ENCODE data around the gene GATC.
A peak's percentile ranks its signal among the peaks of the same experiment; 100 is the strongest.
"Not testable (repeated sequence)": the region's sequence is repeated elsewhere in the genome, so short reads cannot be mapped to it uniquely, and the experiment has no call there.

GATC gene

DNA sequence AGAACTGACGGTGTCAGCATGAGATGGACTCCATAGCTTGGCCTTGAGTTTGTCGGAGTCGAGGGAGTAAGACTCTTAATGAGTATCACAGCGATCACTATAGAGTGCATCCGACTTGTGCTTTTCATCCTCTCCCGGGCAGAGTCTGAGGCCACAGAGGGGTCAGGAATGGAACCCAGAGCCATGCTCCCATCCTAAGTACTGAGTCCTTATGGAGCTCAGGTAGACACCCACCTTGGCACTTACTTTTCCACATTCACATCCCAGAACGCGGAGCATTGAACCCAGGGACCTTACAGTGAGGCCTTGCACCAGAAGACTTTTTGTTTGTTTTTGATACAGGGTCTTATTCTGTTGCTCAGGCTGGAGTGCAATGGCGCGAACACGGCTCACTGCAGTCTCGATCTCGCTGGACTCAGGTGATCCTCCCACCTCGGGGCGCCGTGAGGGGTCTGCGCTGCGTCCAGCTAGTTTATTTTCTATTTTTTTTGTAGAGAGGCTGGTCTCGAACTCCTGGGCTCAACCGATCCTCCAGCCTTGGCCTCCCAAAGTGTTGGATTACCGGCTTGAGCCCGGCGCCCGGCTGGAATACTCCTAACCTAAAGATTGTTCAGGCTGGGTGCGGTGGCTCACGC, 24.0 kb downstream of the GATC start:
- no peak for DNase-seq

- DNase-seq = no peak
Measured at GRCh38 chr12:120472521-120472920, 26.3 kb downstream of the GATC start.

DNA sequence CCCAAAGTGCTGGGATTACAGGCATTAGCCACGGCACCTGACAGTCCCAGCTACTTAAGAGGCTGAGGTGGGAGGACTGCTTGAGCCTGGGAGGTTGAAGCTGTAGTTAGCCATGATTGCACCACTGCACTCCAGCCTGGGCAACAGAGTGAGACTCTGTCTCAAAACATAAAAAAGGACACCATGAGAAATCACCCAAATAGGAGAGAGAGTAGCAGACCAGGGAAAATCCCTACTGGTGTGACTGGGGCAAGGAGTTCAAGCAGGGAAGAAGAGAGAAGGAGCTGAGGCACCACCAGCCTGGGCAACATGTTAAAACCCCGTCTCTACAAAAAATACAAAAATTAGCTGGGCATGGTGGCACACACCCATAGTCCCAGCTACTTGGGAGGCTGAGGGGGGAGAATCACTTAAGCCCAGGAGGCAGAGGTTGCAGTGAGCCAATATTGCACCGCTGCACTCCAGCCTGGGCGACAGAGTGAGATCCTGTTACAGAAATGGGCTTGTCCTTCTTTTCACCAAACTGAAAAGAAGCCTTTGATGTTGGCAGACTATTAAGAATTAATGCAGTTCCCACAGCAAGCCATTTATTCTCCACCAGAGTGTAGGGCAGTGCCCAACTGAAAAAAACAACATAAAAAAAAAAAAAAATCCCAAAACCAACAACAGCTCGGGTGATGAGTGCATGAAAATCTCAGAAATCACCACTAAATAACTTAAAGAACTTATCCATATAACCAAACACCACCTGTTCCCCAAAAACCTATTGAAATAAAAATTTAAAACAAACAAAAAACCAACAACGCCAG, 27.8 kb downstream of the GATC start:
- DNase-seq = no peak

- DNase-seq = no peak
Measured at GRCh38 chr12:120474616-120474960, 28.3 kb downstream of the GATC start.

DNA sequence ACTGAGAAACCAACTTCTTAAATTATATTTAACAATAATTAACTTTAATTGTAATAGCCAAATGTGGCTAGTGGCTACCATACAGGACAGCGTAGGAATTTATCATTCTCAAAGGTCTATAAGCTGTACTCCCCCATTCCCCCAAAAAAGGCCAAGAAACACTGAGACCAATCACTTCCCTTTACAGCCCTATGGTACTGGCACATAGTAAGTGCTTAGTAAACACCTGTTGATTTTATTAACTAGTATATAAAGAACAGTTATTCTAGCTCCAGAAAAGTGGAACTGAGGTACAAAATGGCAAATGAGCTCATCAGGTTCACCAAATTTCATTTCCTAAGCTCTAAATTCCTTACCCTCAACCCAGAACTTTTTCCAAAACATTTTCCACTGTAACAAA, 29.4 kb downstream of the GATC start:
- no peak for DNase-seq

DNA sequence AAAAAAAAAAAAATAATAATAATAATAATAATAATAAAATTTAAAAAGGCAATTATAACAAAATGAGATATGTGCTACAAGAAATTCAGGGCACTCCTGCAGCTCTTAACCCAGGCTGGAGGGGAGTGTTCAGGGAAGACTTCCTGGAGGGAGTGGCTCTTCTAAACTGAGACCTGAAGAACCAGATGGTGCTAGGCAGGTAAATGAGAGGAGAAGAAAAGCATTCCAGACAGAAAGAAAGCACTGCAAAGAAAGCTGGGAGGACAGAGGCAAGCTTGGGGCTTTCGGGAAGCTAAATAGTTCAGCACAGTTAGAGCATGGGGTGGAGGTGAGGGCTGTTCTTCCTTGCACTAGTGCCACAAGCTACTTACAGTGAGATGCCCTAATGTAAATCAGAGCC, 33.2 kb downstream of the GATC start:
- no peak for DNase-seq

DNA sequence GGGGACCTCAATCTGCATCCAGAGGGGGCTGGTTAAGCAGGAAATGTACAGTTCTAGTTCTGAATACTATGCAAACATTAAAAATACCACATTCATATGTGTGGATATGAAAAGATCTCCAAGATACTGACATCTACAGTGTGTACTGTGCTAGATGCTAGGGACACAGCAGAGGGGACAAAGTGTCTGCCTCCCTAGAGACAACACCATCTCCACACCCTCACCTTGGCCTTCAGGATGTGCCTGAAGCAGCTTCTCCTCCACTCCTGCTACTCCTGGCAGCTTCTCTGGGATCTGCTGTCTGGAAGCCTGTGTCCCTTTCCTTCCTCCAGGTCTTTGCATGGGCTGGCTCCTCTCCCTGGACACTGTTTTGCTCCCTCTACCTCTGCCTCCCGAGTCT, 34.0 kb downstream of the GATC start:
- no peak for DNase-seq

GRCh38 chr12:120481022-120481767, 35.0 kb downstream of the GATC start:
- peak; percentile 49 for DNase-seq

- DNase-seq = no peak
Measured at GRCh38 chr12:120483621-120484020, 37.4 kb downstream of the GATC start.

DNA sequence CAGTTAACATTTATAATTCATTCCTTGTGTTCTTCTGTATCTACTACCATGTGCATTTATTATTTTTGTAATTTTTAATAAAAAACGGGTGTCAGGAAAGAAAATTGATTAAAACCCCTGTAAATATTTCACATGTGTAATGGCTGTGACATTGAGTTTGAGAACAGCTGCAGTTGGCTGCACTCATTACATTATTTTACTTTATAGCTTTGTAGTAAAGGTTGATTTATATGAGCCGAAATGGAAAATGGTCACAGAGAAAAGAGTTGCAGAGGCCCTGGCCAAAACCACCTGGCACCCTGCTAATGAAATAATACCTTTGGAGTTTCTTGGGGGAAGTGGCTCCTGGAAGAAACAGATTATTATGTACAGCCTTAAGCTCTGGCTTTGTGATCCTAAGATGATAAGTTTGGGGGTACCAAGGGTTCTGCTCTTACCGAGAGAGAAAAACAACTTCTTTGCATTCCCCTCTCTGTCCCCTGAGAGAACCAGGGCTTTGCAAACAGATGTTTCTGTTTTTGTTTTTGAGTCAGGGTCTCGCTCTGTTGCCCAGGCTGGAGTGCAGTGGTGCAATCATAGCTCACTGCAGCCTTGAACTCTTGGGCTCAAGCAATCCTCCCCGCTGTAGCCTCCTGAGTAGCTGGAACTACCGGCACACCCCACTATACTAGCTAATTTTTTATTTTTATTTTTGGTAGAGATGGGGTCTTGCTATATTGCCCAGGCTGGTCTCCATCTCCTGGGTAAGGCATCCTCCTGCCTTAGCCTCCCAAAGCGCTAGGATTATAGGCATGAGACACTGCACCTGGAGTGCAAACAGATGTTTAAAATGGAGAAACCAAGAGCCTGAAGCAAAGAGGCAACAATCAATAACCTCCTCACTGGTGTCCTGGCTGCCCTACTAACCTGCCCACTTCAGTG, 40.0 kb downstream of the GATC start:
- DNase-seq = no peak

GRCh38 chr12:120487552-120487951, 41.3 kb downstream of the GATC start:
- DNase-seq = not testable (repeated sequence)

GRCh38 chr12:120488057-120488640, 41.9 kb downstream of the GATC start:
- DNase-seq = no peak

- DNase-seq = no peak
Measured at GRCh38 chr12:120489018-120489417, 42.8 kb downstream of the GATC start.

DNA sequence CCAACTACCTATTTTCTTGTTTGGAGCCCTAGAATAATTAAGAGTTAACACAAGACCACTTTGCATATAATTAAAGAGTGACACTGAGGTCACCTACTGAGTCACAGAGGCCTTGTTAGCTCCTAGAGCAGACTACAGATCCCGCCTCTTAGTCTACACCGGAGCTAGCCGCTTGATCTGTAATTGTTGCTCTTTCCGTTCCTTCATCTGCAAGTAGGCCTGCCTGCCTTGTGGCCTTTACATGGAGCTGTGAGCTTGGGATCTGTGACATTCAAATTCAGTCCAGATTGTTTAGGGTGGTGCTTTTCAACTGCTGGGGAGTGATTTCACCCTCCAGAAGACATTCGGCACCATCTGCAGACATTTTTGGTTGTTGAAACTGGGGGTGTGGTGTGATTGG, 44.1 kb downstream of the GATC start:
- DNase-seq = no peak

GRCh38 chr12:120490833-120491512, 44.7 kb downstream of the GATC start:
- no peak for DNase-seq

DNA sequence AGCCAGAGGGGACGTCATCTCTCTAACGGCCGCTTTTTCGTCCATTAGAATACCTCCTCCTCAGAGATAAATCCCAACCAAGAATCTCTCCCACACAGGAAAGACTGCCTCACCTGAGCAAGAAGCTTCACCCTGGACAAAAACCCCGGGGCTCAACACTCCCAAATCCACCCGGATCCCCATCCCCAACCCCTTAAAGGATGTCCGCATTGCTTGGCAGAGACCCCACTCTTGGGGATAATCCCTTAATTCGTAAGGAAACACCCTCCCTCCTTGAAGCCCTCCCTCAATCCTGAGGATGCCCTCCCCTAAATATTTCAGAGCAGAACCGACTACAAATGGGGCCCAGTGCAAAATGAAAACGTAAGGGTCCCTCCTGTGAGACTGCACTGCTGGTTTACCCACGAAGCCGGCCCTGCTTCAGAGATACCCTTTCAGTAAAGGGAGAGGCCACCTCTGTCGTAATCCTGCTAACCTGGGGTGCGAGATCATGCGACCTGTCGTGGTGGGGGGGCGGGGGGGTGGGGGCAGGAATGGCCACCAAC, 49.0 kb downstream of the GATC start:
- DNase-seq = no peak

GRCh38 chr12:120495731-120496412, 49.6 kb downstream of the GATC start, which contains the start of gene DYNLL1:
Gene DYNLL1 (plus strand): TSS chr12:120496113. CDS start chr12:120496422, 309 bp downstream.
- DNase-seq = peak; percentile 98

GRCh38 chr12:120496413-120497340, 50.4 kb downstream of the GATC start:
- DNase-seq = peak; percentile 66

- DNase-seq = no peak
Measured at GRCh38 chr12:120497524-120498150, 51.4 kb downstream of the GATC start.
